22Rv1 (cell line): ENCODE data around the gene LBHD2.
A peak's percentile ranks its signal among the peaks of the same experiment; 100 is the strongest.

Experiments used
- CTCF ChIP-seq: fragments of 450-650 bp; IDR thresholded peaks from 2 replicates; pipeline ENCODE4 v1.5.1; 2017; ENCODE audit warnings: mild to moderate bottlenecking
- ZFX ChIP-seq: fragments of 450-650 bp; IDR thresholded peaks from 2 replicates; pipeline ENCODE4 v1.6.1; 2017; ENCODE audit warnings: antibody characterized with exemption, borderline replicate concordance

- TF ChIP-seq CTCF (peak; percentile 95), ZFX (no peak)
These were observed 20.8 kb downstream of the LBHD2 start for GRCh38 chr14:103104654-103105452.
